Measurements from ENCODE around the gene TSHZ2. TPM values are rescaled to one million over a fixed set of nuclear protein-coding genes. Genes with fewer than 3 reads are reported as not detected.

TSHZ2 gene
- total RNA-seq, 1 donor from 2014 or later: 30.4 TPM

DNA sequence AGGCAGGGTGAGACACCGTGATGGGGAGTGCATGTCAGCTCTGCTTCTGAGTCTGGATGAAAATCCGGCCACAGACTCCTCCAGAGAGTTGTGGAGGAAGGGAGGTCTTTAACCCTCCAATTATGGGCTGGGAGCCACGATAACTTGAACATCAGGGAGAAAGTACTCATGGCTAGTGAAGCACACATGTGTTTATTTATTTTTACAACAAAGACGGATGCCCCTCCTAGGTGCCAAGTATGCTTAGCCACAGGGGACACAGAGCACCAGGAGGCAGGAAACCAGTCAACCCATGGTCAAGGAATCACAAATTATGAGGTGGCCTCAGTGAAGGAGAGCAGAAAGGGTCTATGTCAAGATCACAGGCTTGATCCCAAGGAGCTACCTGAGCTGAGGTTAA is 567.4 kb downstream of the TSHZ2 start:
- Histone ChIP-seq H3K27me3 (no peaks in the 10 kb centered on the region), H3K4me1 (no peaks in the 10 kb centered on the region), H3K4me3 (no peak overlapping the region), H3K27ac (no peak overlapping the region), H3K9me3 (no peaks in the 10 kb centered on the region), H3K36me3 (no peaks in the 10 kb centered on the region)
- TF ChIP-seq, protein P1, sequence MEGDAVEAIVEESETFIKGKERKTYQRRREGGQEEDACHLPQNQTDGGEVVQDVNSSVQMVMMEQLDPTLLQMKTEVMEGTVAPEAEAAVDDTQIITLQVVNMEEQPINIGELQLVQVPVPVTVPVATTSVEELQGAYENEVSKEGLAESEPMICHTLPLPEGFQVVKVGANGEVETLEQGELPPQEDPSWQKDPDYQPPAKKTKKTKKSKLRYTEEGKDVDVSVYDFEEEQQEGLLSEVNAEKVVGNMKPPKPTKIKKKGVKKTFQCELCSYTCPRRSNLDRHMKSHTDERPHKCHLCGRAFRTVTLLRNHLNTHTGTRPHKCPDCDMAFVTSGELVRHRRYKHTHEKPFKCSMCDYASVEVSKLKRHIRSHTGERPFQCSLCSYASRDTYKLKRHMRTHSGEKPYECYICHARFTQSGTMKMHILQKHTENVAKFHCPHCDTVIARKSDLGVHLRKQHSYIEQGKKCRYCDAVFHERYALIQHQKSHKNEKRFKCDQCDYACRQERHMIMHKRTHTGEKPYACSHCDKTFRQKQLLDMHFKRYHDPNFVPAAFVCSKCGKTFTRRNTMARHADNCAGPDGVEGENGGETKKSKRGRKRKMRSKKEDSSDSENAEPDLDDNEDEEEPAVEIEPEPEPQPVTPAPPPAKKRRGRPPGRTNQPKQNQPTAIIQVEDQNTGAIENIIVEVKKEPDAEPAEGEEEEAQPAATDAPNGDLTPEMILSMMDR (IDR thresholded peaks at IDR 0.05): no peak
- DNase-seq (ENCODE audit: extremely low spot score in 2 of 2): no peak
- intact Hi-C loops (cut with DNase I): no loop called here

Small RNAs within 50 kb of the gene (small RNA-seq; reads per million reads assigned to genes)
- gene RF00019: not detected

All from vagina (tissue), 2 donors.